ENCODE results near the gene COG5.

DNA sequence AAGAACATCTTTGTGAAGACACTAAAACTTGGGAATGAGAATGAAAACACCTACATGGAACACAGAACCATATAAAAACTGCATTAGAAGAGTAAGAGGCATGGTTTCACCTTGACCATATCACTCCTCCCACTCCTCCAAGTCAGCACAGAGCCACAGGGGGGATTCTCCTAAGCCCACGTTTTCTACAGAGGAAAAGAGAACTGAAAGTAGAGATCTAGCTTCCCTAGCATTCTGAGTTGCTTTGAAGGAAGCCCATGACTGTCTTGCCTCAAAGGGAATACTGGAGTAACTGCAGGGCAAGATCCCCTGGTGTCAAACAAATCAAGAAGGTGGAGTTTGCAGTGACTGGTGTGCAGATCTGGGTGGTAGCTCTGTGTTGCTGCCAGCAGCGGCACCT is 351.0 kb downstream of the COG5 start:
- TF ChIP-seq GATA3 (IDR thresholded peaks at IDR 0.05; ENCODE audit: low read depth, low read length) = no peak
- no peak for TF ChIP-seq GATA2 (IDR thresholded peaks at IDR 0.05; ENCODE audit: low read depth, low read length)
